PC-9 (cell line): ENCODE data around the gene ENHO.

ENCODE experiments used
- CTCF ChIP-seq: fragments of 200-600 bp; sonication (generic); conservative IDR thresholded peaks from 2 replicates; pipeline ENCODE4 v1.6.1; 2017; ENCODE audit warnings: mixed run types, antibody characterized with exemption, mild to moderate bottlenecking, moderate library complexity
- EZH2 ChIP-seq: fragments of 200-600 bp; sonication (generic); IDR thresholded peaks from 2 replicates; pipeline ENCODE4 v1.8.0; 2017; ENCODE audit warnings: antibody characterized with exemption, low read depth

DNA sequence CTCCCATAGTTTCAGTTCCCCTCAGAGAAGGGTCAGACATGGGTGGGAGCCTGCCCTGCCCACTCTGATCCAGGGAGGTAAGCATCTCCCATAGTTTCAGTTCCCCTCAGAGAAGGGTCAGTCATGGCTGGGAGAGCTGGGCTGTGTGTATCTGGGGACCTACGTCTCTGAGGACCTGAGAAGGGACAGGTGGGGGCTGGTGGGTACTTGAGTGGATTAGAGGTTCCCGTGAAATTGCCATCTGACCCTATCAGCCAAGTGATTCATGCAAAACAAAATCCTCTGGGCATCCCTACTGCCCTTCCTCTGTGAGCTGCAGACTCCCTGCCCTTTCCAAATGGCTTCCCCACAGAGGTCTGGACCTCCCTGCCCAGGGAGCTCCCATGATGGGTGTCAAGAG is 3.9 kb downstream of the ENHO start:
- TF ChIP-seq CTCF (no peak), EZH2 (no peak)
